Measurements from ENCODE around the gene CAV3.

The CAV3 gene

GRCh38 chr3:8762607-8763377 lies 29.2 kb downstream of the CAV3 start:
- DNase-seq = no peak

- DNase-seq = no peak
Observed at GRCh38 chr3:8764528-8764927, 30.9 kb downstream of the CAV3 start.

- no peak for DNase-seq
Observed at GRCh38 chr3:8765528-8765927, 31.9 kb downstream of the CAV3 start.

GRCh38 chr3:8766148-8766547 lies 32.5 kb downstream of the CAV3 start:
- DNase-seq = no peak

GRCh38 chr3:8767256-8767666 lies 33.7 kb downstream of the CAV3 start:
- no peak for DNase-seq

DNA sequence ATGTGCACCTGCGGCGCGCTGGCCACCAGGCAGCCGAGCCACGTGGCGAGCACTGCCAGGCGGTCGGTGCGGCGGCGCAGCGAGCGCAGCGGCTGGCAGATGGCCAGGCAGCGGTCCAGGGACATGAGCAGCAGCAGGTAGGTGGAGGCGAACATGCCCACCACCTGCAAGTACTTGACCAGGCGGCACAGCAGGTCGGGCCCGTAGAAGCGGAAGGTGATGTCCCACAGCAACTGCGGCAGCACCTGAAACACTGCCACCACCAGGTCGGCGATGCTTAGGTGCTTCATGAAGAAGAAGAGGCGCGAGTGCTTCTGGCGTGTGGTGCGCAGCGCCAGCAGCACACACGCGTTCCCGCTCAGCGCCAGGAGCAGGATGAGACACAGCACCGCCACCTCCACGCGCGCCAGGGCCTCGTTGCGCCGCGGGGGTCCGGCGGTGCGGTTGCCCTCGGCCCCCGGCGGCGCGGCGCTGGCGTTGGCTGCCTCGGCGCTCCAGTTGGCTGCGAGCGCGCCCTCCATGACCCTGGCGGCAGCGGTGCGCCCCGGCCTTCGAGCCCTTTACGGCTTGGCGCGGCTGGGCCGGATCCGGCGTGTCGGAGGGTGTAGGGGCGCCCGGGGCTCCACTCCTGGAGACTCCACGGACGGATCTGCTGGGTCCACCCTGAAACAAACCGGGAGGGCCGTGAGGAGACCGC lies 34.2 kb downstream of the CAV3 start:
- DNase-seq = no peak

- no peak for DNase-seq
Observed at GRCh38 chr3:8768364-8769087, 34.9 kb downstream of the CAV3 start.

GRCh38 chr3:8769088-8769822 lies 35.7 kb downstream of the CAV3 start, which contains the start of gene OXTR:
TSS of gene OXTR (minus strand) at chr3:8769613. CDS start at chr3:8768187, 1,426 bp downstream.
- DNase-seq = no peak

GRCh38 chr3:8773941-8774542 lies 40.4 kb downstream of the CAV3 start:
- DNase-seq = no peak

- no peak for DNase-seq
Observed at GRCh38 chr3:8775181-8775580, 41.6 kb downstream of the CAV3 start.

DNA sequence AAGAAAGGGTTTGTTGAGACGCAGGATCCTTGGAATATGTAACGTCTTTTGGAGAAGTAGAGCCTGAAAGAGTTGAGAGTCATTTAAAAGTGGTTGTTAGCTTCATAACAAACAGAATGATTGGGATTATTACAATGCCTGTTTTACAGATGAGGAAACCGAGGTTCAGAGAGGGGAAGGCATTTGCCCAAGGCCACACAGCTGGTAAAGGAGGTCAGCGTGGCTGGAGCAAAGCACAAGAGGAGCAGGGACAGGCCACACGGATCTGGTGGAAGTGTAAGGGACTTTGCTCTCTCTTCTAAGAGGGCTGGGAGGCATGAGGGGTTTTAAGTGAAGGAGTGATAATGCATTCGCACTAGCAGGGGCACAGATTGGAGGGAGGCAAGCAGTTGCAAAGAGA lies 42.0 kb downstream of the CAV3 start:
- no peak for DNase-seq

- DNase-seq = no peak
Observed at GRCh38 chr3:8776406-8776805, 42.8 kb downstream of the CAV3 start.

GRCh38 chr3:8777201-8777977 lies 43.8 kb downstream of the CAV3 start:
- no peak for DNase-seq

DNA sequence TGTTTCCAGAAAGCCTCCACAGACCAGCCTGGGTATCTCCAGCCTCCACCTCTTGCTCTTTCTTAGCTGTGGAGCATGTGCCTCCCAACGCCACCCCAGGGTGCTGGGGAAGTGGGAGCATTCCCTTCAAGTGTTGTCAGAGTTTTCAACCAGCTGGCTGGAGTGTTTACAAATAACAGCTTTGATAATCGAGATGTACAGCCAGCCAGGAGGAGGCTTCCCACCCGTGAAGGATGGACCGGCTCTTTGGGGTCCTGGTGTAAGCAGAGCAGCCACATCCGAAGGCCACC lies 44.3 kb downstream of the CAV3 start:
- DNase-seq = no peak

GRCh38 chr3:8778475-8778874 lies 44.9 kb downstream of the CAV3 start:
- DNase-seq = no peak

DNA sequence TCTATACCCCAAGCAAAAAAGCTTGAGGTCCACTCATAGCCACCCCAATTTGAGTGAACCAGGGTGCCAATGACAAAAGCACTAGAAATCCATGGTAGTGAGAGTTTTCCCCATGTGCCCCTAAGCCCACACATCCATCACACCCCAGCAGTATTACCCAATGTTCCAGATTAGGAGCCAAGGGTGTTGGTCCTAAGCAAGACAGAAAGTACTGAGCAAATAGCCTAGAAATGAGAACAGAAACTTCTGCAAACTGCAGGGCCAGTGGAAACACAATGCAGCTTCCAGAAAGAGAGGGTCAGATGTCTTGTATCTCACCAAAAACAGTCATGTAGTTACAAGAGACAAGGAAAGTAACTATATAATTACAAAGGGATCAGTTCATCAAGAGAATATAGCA lies 46.7 kb downstream of the CAV3 start:
- DNase-seq = no peak

GRCh38 chr3:8784676-8785435 lies 51.3 kb downstream of the CAV3 start:
- no peak for DNase-seq

DNA sequence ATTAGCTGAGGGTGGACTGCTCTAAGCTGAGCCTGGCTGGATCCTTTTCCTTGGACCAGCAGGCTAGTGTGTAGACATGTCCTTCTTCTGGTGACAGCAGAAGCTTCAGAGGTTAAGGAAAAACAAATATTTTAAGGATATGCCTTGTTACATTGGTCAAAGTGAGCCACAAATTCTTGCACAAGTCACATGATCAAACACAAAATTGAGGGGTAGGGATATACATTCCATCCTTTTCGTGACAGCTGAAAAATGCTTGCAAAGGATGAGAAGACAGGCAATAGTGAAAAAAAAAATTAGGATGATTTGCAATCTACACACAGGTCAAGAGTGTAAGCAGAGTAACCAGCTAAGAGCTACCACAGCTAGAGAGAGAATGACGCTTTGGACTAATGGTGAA lies 56.9 kb downstream of the CAV3 start:
- no peak for DNase-seq

DNA sequence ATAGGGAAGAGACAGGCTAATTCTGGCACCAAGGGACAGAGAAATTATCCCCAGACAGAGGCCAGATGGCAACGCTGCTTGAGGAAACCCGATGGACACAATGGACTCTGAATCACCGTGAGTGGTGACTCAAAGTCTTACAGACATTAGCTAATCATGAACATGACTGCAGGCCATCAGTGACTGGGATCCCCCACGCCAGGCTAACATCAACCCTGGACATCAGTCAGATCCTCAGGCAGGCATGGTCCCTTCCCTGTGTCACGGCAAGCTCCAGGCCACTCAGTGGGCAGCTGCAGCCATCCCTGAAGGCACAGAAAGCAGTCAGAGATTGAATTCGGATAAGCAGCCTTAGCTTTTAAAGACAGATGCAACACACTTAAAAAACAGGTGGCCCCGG lies 59.6 kb downstream of the CAV3 start:
- no peak for DNase-seq

DNA sequence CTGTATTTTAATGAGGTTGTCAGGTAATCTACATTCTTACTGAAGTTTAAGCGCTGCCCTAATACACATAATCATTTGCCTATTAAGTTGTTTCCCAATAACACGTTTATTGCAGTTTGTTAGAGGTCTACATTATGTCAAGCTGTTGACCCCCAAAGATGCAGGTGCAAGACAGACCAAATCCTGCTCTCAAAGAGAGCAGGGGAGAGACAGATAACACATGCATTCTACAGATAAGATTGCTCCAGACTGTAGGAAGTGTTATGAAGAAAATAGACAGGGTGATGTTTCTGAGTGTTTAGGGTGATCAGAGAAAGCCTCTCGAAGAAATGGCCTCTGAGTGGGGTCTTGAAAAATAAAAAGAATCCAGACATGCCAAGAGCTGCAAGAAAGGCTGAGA lies 60.6 kb downstream of the CAV3 start:
- no peak for DNase-seq
